OCI-LY1 (cell line): ENCODE measurements around the gene OR52E1.

Source experiments
- H2AFZ ChIP-seq: fragments of 200-600 bp; sonication (generic), shearing (Covaris generic); 2 replicates; pipeline ENCODE4 v1.6.0; 2014; ENCODE audit warnings: antibody characterized with exemption, mild to moderate bottlenecking, low read length
- H3F3A ChIP-seq: fragments of 200-600 bp; sonication (generic), shearing (Covaris generic); 2 replicates; pipeline ENCODE4 v1.6.0; 2014; ENCODE audit warnings: mild to moderate bottlenecking, antibody characterized with exemption, low read length, moderate library complexity; ENCODE audit not compliant: insufficient read depth
- H3K27ac ChIP-seq: fragments of 200-600 bp; sonication (generic); 2 replicates; pipeline ENCODE4 v1.5.1; 2014; ENCODE audit warnings: low read length, mixed run types, mild to moderate bottlenecking, low read depth; ENCODE audit not compliant: poor library complexity, severe bottlenecking
- H3K27me3 ChIP-seq: fragments of 200-600 bp; sonication (generic); 2 replicates; pipeline ENCODE4 v1.6.0; 2014; ENCODE audit warnings: antibody characterized with exemption, mild to moderate bottlenecking, low read length, moderate library complexity; ENCODE audit not compliant: insufficient read depth
- H3K36me3 ChIP-seq: fragments of 200-600 bp; sonication (generic); 2 replicates; pipeline ENCODE4 v1.6.1; 2014; ENCODE audit warnings: mild to moderate bottlenecking, antibody characterized with exemption, low read length, moderate library complexity, mixed read lengths; ENCODE audit not compliant: insufficient read depth
- H3K4me1 ChIP-seq: fragments of 200-600 bp; sonication (generic); 2 replicates; pipeline ENCODE4 v1.5.1; 2014; ENCODE audit warnings: mild to moderate bottlenecking, low read length, moderate library complexity; ENCODE audit not compliant: insufficient read depth, severe bottlenecking
- H3K4me2 ChIP-seq: fragments of 200-600 bp; sonication (generic), shearing (Covaris generic); 2 replicates; pipeline ENCODE4 v1.6.1; 2014; ENCODE audit warnings: low read length
- H3K4me3 ChIP-seq: fragments of 200-600 bp; sonication (generic); 2 replicates; pipeline ENCODE4 v1.5.1; 2014; ENCODE audit warnings: low read length, low read depth, mild to moderate bottlenecking, mixed read lengths; ENCODE audit not compliant: poor library complexity, severe bottlenecking
- H3K79me2 ChIP-seq: fragments of 200-600 bp; shearing (Covaris generic); 2 replicates; pipeline ENCODE4 v1.6.1; 2016; ENCODE audit warnings: mixed run types, low read length, mixed read lengths; ENCODE audit not compliant: insufficient read depth
- H3K9ac ChIP-seq: fragments of 200-600 bp; sonication (generic), shearing (Covaris generic); 2 replicates; pipeline ENCODE4 v1.6.1; 2014; ENCODE audit warnings: mild to moderate bottlenecking, low read length, mixed read lengths
- H3K9me2 ChIP-seq: fragments of 200-600 bp; sonication (generic), shearing (Covaris generic); 2 replicates; pipeline ENCODE4 v1.6.1; 2014; ENCODE audit warnings: low read depth, mild to moderate bottlenecking, low read length, mixed read lengths
- H3K9me3 ChIP-seq: fragments of 200-600 bp; shearing (Covaris generic); 2 replicates; pipeline ENCODE4 v1.6.1; 2014; ENCODE audit warnings: low read length, mixed read lengths
- H4K20me1 ChIP-seq: fragments of 200-600 bp; sonication (generic), shearing (Covaris generic); 2 replicates; pipeline ENCODE4 v1.6.0; 2016; ENCODE audit warnings: mild to moderate bottlenecking, low read length; ENCODE audit not compliant: insufficient read depth
- CTCF ChIP-seq: fragments of 200-600 bp; sonication (generic), shearing (Covaris generic); IDR thresholded peaks from 2 replicates; pipeline ENCODE4 v1.5.1; 2017; ENCODE audit warnings: mild to moderate bottlenecking, antibody characterized with exemption, low read length, moderate library complexity, mixed read lengths
- EZH2 ChIP-seq: fragments of 200-600 bp; sonication (generic), shearing (Covaris generic); IDR thresholded peaks from 2 replicates; pipeline ENCODE4 v1.8.0; 2017; ENCODE audit warnings: borderline replicate concordance, mixed run types, mild to moderate bottlenecking, antibody characterized with exemption, low read length, moderate library complexity, mixed read lengths

Gene OR52E1

GRCh38 chr11:5118893-5119292 lies 49.5 kb downstream of the OR52E1 start:
- Histone ChIP-seq H3K27me3 (no peaks in the 10 kb centered on the region; the same call in 1 of the 2 replicates), H3K36me3 (no peaks in the 10 kb centered on the region), H3K4me3 (no peak overlapping the region), H2AFZ (no peak overlapping the region), H3K4me1 (no peaks in the 10 kb centered on the region), H4K20me1 (no peaks in the 10 kb centered on the region), H3K9me3 (no peaks in the 10 kb centered on the region), H3K27ac (no peak overlapping the region), H3K4me2 (no peak overlapping the region), H3K79me2 (no peaks in the 10 kb centered on the region), H3K9me2 (no peaks in the 10 kb centered on the region), H3F3A (no peaks in the 10 kb centered on the region), H3K9ac (no peak overlapping the region)
- TF ChIP-seq EZH2: no peak
- TF ChIP-seq CTCF: no peak
